GM12872 (cell line): ENCODE measurements around the gene H2BW1.

Experiments used
- CTCF ChIP-seq: IDR thresholded peaks from 3 replicates; pipeline ENCODE4 v1.5.1; 2011; ENCODE audit warnings: low read depth, mild to moderate bottlenecking, low read length, moderate library complexity; ENCODE audit not compliant: insufficient read depth

H2BW1 gene

GRCh38 chrX:104013606-104014005 lies at the start of gene H2BW1:
Gene H2BW1, minus strand, starts transcription at chrX:104013708. Its CDS starts 132 bp downstream, at chrX:104013576.
- no peak for TF ChIP-seq CTCF

GRCh38 chrX:104047171-104047570 lies 33.7 kb upstream of the H2BW1 start:
- TF ChIP-seq CTCF = no peak

GRCh38 chrX:104045642-104046041 lies 32.1 kb upstream of the H2BW1 start:
- TF ChIP-seq CTCF = no peak

GRCh38 chrX:104041003-104041402 lies 27.5 kb upstream of the H2BW1 start:
- no peak for TF ChIP-seq CTCF

GRCh38 chrX:104039689-104040505 lies 26.4 kb upstream of the H2BW1 start, which contains the start of gene H2BW2:
Gene H2BW2, plus strand, starts transcription at chrX:104039956. Its CDS starts 39 bp downstream, at chrX:104039995.
- TF ChIP-seq CTCF = no peak

- no peak for TF ChIP-seq CTCF
These were observed 4.6 kb upstream of the H2BW1 start for GRCh38 chrX:104018126-104018525.

- TF ChIP-seq CTCF = no peak
These were observed 350 bp downstream of the H2BW1 start for GRCh38 chrX:104013158-104013557.
